GM21717 (cell line): ENCODE data around the gene TNIK.

Experiments
- ATAC-seq: cut with Tn5 transposase; IDR thresholded peaks from one replicate; pipeline ENCODE4 v1.9.1; 2021; ENCODE audit warnings: mild to moderate bottlenecking, moderate library complexity; ENCODE audit not compliant: unreplicated experiment

Gene TNIK

GRCh38 chr3:171420667-171421066, 39.5 kb downstream of the TNIK start:
- no peak for ATAC-seq

GRCh38 chr3:171419457-171419856, 40.7 kb downstream of the TNIK start:
- no peak for ATAC-seq

GRCh38 chr3:171417813-171418212, 42.4 kb downstream of the TNIK start:
- ATAC-seq = no peak

- ATAC-seq = no peak
Measured at GRCh38 chr3:171417137-171417536, 43.1 kb downstream of the TNIK start.

GRCh38 chr3:171416666-171417065, 43.5 kb downstream of the TNIK start:
- no peak for ATAC-seq

- ATAC-seq = no peak
Measured at GRCh38 chr3:171416061-171416460, 44.1 kb downstream of the TNIK start.

GRCh38 chr3:171415070-171415469, 45.1 kb downstream of the TNIK start:
- ATAC-seq = no peak

- no peak for ATAC-seq
Measured at GRCh38 chr3:171412473-171412872, 47.7 kb downstream of the TNIK start.

- no peak for ATAC-seq
Measured at GRCh38 chr3:171412054-171412453, 48.2 kb downstream of the TNIK start.

- ATAC-seq = no peak
Measured at GRCh38 chr3:171410186-171410585, 50.0 kb downstream of the TNIK start.

- ATAC-seq = no peak
Measured at GRCh38 chr3:171407759-171408158, 52.4 kb downstream of the TNIK start.

GRCh38 chr3:171404376-171404967, 55.7 kb downstream of the TNIK start:
- no peak for ATAC-seq

GRCh38 chr3:171402281-171402680, 57.9 kb downstream of the TNIK start:
- ATAC-seq = no peak

- no peak for ATAC-seq
Measured at GRCh38 chr3:171401432-171401831, 58.8 kb downstream of the TNIK start.

- ATAC-seq = no peak
Measured at GRCh38 chr3:171399842-171400241, 60.4 kb downstream of the TNIK start.

- no peak for ATAC-seq
Measured at GRCh38 chr3:171398343-171398742, 61.9 kb downstream of the TNIK start.

- ATAC-seq = no peak
Measured at GRCh38 chr3:171397089-171397488, 63.1 kb downstream of the TNIK start.

GRCh38 chr3:171396048-171396447, 64.2 kb downstream of the TNIK start:
- no peak for ATAC-seq

- ATAC-seq = no peak
Measured at GRCh38 chr3:171393032-171393744, 67.0 kb downstream of the TNIK start.

GRCh38 chr3:171391432-171391831, 68.8 kb downstream of the TNIK start:
- ATAC-seq = no peak

- no peak for ATAC-seq
Measured at GRCh38 chr3:171390051-171390941, 69.9 kb downstream of the TNIK start.

GRCh38 chr3:171389491-171389890, 70.7 kb downstream of the TNIK start:
- ATAC-seq = no peak
